T-helper 17 cell (primary cell): Measurements from ENCODE around the gene ELOF1. TPM values are rescaled to one million over a fixed set of nuclear protein-coding genes. Genes with fewer than 3 reads are reported as not detected.

ENCODE experiments used
- ATAC-seq: fragments of 150-1000 bp; cut with Tn5 transposase; 2 replicates; pipeline ENCODE4 v1.10.0; 2021; ENCODE audit warnings: mild to moderate bottlenecking, moderate library complexity
- DNase-seq, 3 donors: peaks; one replicate each; pipeline versions ENCODE4 v3.0.0 to v3.0.0-alpha.2; 2020 to 2021
- H3K9me3 ChIP-seq: one replicate; pipeline ENCODE4 v1.7.0; 2013; ENCODE audit warnings: low read length, mild to moderate bottlenecking; ENCODE audit not compliant: control insufficient read depth, poor library complexity, severe bottlenecking
- H3K27ac Mint-ChIP-seq: one replicate; pipeline ENCODE4 v1.8.0; 2022; ENCODE audit warnings: mild to moderate bottlenecking, moderate library complexity, mixed read lengths
- H3K27me3 Mint-ChIP-seq: one replicate; pipeline ENCODE4 v1.8.0; 2022; ENCODE audit warnings: mixed read lengths
- H3K36me3 Mint-ChIP-seq: one replicate; pipeline ENCODE4 v1.8.0; 2022; ENCODE audit warnings: low read depth, mixed read lengths
- H3K4me1 Mint-ChIP-seq: one replicate; pipeline ENCODE4 v1.8.0; 2022; ENCODE audit warnings: mild to moderate bottlenecking, mixed read lengths
- H3K4me3 Mint-ChIP-seq: one replicate; pipeline ENCODE4 v1.8.0; 2022; ENCODE audit warnings: mild to moderate bottlenecking, moderate library complexity, mixed read lengths
- total RNA-seq, 4 donors: library from RNA in 2 of 4; stranded (reverse) in 2 of 4; gene quantifications; one replicate each; pipeline ENCODE4 v1.2.3 and lab custom pipeline; 2022 to 2026

ELOF1 gene
- total RNA-seq, 2 donors from 2014 or later: 33.9 to 40.6 TPM

DNA sequence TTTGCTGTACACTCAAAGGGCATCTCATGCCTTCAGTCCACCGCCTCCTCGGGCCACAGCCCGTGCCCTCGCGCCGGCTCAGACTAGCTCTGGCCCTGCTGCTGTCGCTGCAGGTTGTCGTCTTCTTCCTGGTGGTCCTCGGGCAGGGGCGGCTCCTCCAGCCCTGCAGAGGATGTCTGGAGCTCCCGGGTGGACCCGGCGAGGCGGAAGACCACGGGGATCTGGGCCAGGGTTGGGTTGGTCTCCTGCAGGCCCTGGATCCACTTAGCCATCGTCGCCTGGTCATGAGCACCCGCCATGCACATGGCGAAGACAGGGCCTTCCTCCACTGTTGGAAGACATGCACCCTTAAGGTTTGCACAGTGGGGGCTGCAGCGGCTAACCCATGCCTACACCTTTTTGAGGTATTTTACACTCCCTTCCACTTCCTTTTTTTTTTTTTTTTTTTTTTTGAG lies 52.9 kb downstream of the ELOF1 start:
- H3K27ac Mint-ChIP-seq: peak overlapping the region; percentile 93

DNA sequence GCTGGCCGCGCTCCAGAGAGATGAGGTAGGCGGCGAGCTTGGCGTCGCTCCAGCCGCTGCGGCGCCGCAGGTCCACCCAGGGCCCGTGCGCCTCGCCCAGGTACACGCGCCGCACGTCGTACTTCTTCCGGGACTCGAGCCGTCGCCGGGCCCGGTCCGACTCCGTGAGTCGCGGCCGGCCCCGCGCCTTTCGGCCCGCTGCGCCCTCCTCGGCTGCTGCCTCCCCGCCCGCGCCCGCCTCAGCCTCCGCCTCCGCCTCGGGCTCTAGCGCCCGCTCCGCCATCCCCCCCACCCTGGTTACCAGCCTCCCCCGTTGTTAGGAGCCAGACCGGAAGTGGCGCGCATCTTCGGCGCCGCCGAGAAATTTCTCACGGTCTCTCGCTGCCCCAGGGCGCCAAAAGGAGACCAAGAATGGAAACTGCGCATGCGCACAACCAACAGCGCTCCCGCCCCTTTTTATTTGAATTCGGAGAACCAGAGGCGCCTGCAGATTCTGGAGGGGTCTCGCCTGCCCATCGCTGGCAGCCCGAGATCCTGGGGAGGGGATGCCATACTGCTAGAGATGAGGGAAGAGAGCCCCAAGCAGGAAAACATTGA lies 53.4 kb downstream of the ELOF1 start, which contains the start of gene ZNF653:
TSS of gene ZNF653 (minus strand) at position 336 of the 597 bp plus-strand sequence. CDS start at position 283, 53 bp downstream.
- H3K27ac Mint-ChIP-seq: peak within 1 kb of the TSS; percentile 93
- H3K4me3 Mint-ChIP-seq: peak within 1 kb of the TSS; percentile 93
- H3K27me3 Mint-ChIP-seq: no peaks in the 10 kb centered on the region
- DNase-seq (peak; percentile 87 to 90 (median 89)), ATAC-seq (peak; percentile 64)
- H3K9me3 ChIP-seq: no peaks in the 10 kb centered on the region
- peaks cover 22% of the 10 kb centered on the region for H3K4me1 Mint-ChIP-seq
- H3K36me3 Mint-ChIP-seq: peaks cover 5% of the 10 kb centered on the region

More for the DNA sequence above, 52.9 kb downstream of the ELOF1 start:
- no peaks in the 10 kb centered on the region for H3K9me3 ChIP-seq
- H3K27me3 Mint-ChIP-seq: no peaks in the 10 kb centered on the region
- peaks cover 19% of the 10 kb centered on the region for H3K4me1 Mint-ChIP-seq
- DNase-seq (no peak), ATAC-seq (peak; percentile 11)
- H3K36me3 Mint-ChIP-seq: peaks cover 5% of the 10 kb centered on the region
- H3K4me3 Mint-ChIP-seq: peak overlapping the region; percentile 93

DNA sequence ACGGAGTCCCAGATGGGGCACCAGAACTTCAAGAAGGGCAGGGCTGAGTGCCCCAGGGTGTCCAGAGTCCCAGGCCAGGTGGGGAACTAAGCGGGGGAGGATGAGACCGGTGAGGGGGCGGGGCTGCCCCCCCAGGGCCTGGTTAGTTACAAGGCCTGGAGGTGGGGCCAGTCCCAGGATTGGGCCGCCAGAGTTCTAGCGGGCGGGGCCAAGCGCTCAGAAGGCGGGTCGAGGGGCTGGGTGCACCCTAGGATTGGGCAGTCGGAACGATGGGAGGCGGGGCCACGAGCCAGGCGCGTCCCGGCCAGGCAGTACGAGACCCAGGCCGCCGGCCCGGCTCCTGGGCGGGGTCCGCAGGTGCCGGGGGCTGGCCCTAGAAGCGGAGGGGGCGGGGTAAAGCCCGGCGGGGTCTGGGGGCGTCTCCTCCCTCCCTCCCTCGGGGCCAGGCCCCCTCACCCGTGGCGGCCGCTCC lies 54.0 kb downstream of the ELOF1 start:
- no peaks in the 10 kb centered on the region for H3K9me3 ChIP-seq
- Mint-ChIP-seq H3K27ac (peak overlapping the region; percentile 93), H3K4me1 (peaks cover 23% of the 10 kb centered on the region), H3K36me3 (peaks cover 5% of the 10 kb centered on the region), H3K27me3 (no peaks in the 10 kb centered on the region), H3K4me3 (peak overlapping the region; percentile 93)
- DNase-seq: peak; percentile 96 to 97 (median 97)
- ATAC-seq: peak; percentile 94

DNA sequence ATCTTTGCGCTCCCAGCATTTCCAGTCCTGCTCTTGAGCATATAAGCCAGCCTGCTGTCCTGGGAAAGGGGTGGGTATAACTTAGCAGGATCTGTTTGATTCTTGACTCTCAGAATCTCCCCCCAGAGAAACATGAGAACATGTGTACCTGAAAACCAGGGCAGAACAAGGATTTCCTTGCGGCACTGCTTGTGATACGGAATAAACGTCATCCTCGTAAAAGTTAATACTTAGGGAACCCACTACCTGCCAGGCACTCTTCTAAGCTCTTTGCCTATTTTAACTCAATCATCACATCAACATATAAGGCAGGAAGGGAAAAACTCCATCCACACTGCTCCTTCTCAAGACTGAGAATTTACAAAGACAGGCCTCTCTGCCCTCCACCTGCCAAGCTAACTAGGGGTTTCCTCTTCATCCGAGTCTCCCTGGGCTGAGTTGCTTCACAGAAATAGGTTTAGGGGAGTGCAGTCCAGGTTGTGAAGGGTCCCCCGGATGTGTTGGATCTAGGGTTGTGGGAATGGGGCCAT lies 54.5 kb downstream of the ELOF1 start:
- ATAC-seq: no peak
- peak overlapping the region; percentile 93 for H3K4me3 Mint-ChIP-seq

More for the DNA sequence above, 54.5 kb downstream of the ELOF1 start:
- Mint-ChIP-seq H3K4me1 (peaks cover 25% of the 10 kb centered on the region), H3K27ac (peak overlapping the region; percentile 93), H3K27me3 (no peaks in the 10 kb centered on the region), H3K36me3 (peaks cover 5% of the 10 kb centered on the region)
- no peaks in the 10 kb centered on the region for H3K9me3 ChIP-seq
- DNase-seq: no peak

Other genes starting within 250 kb of the ELOF1 start
- gene RAB3D, start 219.6 kb downstream of the ELOF1 start, total RNA-seq: 1 to 10 TPM; 6.7 to 7.7 TPM
- 10 to 100 TPM; 15.3 to 21.9 TPM for gene TMEM205, start 213.0 kb downstream of the ELOF1 start, total RNA-seq
- 10 to 100 TPM; 55.8 to 64.1 TPM for gene CCDC159, start 212.7 kb downstream of the ELOF1 start, total RNA-seq
- 1 to 10 TPM; 7.1 to 7.5 TPM for gene PLPPR2, start 203.8 kb downstream of the ELOF1 start, total RNA-seq
- 1 to 10 TPM; 2.6 to 2.9 TPM for gene SWSAP1, start 184.6 kb downstream of the ELOF1 start, total RNA-seq
- 1 to 10 TPM; 7.3 to 9.9 TPM for gene EPOR, start 174.9 kb downstream of the ELOF1 start, total RNA-seq
- not detected for gene RGL3, start 139.9 kb downstream of the ELOF1 start, total RNA-seq
- not detected for gene ODAD3, start 124.1 kb downstream of the ELOF1 start, total RNA-seq
- gene PRKCSH, start 123.6 kb downstream of the ELOF1 start, total RNA-seq: 100 to 1,000 TPM; 233 to 250 TPM
- under 1 TPM in 1 of 2 donors, not detected in 1; 0.26 TPM for gene ELAVL3, start 78.2 kb downstream of the ELOF1 start, total RNA-seq
- 10 to 100 TPM; 15.3 to 15.6 TPM for gene ZNF653, start 53.4 kb downstream of the ELOF1 start, total RNA-seq
- 10 to 100 TPM; 22.6 to 23.9 TPM for gene ECSIT, start 30.1 kb downstream of the ELOF1 start, total RNA-seq
- 1 to 10 TPM in 1 of 2 donors, not detected in 1; 2.6 TPM for gene CNN1, start 20.4 kb downstream of the ELOF1 start, total RNA-seq
- 10 to 100 TPM; 14.6 to 18.2 TPM for gene ACP5, start 18.4 kb upstream of the ELOF1 start, total RNA-seq
- 1 to 10 TPM; 4.9 to 6.0 TPM for gene ZNF627, start 38.3 kb upstream of the ELOF1 start, total RNA-seq
- gene ZNF823, start 179.7 kb upstream of the ELOF1 start, total RNA-seq: 1 to 10 TPM; 1.7 to 2.4 TPM
- gene ZNF441, start 207.8 kb upstream of the ELOF1 start, total RNA-seq: 1 to 10 TPM; 3.3 to 4.6 TPM
- under 1 TPM; 0.26 to 0.60 TPM for gene ZNF491, start 239.3 kb upstream of the ELOF1 start, total RNA-seq